CD4-positive, alpha-beta T cell treated with Interleukin-10 for 1 hour (primary cell): Measurements from ENCODE around the gene TBC1D5.

Experiments
- DNase-seq: peaks from one replicate; pipeline ENCODE4 v3.0.0-alpha.2; 2020

The TBC1D5 gene

DNA sequence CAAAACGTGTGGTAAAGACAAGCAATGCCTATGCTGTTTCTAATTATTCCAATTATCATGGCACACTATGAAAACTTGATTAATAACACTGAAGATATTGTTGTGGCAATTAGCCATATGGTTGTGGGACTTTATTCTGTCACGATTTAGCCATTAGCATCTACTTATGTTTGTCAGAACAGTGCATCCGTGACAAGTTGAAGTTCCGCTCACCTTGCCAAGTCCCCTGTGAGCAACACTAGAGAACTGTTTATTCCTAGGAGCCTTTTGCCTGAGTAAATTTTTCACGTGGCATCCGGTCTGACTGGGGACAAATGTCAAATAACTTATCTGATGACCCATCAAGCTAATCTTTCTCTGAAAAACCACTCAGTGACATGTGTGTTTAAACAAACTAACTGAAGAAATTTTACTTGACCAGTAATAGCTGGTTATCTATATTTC is 403.3 kb downstream of the TBC1D5 start:
- DNase-seq, result no peak

DNA sequence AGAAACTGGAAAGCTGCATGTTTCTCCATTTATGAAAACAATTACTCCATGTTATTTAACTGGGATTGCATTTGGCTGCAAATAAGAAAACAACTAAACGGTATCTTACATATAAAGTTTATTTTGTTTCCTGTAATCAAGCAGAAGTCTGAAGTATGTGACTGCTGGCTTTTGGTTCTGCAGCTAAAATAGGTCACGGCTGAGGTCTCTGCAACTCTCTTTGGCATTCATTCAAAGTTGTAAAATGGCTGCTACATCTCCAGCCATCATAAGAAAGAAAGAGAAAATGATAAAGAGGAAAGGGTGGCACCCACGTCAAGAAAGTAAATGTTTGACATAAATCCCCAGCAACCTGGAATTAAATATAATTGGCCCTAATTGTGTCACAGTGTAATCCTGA is 406.1 kb downstream of the TBC1D5 start:
- DNase-seq, result no peak

DNA sequence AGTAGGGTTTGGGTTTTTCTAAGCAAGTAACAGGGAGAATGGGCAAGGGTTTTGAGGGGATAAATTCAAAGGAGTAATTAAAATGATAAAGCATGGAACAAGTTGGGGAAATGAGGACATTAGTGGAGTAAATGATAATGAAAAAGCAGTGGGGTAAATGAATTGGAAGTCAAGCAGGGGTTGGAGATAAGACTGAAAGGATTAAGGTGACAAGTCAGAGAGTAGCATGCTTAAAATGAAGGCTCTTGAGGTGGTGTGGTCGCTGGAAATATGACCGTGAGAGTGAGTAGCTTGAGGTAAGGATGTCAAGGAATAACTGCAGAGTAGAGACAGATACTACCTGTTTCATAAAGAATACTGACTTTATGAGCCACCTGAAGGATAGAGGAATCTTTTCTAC is 408.5 kb downstream of the TBC1D5 start:
- DNase-seq, result no peak

DNA sequence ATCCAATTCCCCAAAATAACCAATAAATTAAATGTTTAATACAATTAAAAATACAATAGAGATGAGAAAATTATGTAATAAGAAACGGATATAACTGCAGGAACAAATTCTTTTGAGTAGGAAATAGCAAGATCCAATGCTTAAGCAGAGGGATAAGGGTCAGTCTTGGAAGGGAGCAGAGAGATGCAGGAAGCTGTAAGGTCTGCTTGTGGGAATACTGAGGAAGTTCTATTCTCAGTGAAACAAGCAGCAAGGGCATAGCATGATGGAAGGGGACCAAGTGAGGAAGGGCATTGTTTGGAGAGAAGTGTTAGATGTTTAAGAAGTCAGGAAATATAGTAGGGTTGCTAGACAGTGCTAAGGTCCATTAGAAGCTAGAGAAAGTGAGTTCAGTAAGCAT is 409.0 kb downstream of the TBC1D5 start:
- DNase-seq, result no peak

DNA sequence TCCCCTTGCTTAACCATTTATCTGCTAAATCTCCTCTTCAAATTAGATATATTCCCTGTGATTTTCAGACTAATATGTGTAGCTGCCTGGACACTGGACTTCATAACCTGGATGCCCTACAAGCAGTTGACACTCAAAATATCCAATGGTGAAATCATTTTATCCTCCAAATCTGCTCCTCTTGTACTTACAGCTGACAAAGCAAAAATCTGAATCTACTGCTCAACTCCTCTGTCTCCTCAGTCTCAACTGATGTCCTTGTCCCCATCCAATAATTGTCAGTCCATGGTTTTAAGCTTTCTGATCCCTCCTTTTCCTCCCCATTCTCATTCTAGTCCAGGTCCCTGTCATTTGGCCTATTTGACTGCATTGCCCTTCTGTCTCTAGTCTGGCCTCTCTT is 411.8 kb downstream of the TBC1D5 start:
- DNase-seq, result no peak

DNA sequence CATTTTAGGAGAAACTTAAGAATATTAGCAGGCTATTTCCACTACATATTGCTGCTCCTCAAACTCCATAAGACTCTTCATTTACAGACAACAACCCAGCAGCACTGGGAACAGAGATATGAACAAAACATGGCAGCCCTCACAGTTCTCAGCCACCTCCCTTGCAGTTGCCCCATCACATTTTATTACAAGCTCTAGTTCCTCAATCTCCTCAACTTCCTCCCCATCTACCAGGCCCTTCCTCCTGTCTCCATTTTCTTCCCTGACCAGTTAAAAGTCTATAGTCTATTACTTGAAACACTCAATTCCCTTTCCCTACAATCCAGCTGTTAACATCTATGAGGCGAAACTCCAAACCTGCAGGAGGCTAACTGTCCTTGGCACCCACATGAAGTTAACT is 412.5 kb downstream of the TBC1D5 start:
- no peak for DNase-seq

DNA sequence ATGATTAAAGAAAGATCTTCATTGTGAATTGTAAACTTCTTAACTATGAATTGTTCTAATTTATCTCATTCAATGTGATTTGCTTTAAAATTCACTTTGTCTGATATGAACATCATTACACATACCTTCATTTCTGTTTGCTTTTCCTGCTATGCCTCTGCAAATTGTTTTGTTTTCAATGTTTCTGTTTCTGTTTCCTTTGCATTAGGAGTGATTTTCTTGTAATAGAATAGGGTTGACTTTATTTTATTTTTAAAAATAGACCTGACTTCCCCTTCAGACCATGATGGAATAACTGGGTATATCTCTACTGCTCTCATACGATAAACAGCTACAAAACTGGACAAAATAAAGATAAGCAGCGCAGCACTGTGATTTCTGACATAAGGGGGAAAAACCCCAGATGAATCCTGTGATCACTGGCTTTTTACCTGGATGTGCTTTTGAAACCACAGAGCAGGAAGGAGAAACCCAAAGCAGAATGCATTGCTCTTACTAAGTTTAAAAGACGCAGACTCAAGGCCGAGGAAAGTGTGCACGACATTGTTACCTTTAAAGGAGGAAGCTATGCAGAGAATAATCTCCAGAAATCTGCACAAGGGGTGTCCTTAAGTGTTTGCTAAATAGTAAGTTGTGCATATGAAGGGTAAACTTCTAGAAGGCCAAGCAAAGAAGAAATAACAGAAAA is 420.2 kb downstream of the TBC1D5 start:
- DNase-seq, result peak; percentile 2

DNA sequence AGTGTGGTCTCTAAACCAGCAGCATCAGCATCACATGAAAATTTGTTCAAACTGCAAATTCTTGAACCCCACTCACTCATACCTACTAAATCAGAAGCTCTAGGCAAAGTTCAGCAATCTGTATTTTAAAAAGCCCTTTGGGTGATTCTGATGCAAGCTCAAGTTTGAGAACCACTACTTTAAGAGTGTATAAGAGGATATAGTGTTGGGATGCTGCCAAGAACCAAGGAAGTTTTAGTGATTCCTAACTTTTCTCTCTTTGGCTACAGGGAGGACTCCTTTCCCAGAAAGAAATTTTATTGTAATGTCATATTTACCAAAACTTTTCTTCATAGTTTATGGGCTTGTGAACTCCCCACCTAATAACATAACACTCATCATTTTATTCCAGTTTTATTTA is 422.2 kb downstream of the TBC1D5 start:
- DNase-seq, result no peak

DNA sequence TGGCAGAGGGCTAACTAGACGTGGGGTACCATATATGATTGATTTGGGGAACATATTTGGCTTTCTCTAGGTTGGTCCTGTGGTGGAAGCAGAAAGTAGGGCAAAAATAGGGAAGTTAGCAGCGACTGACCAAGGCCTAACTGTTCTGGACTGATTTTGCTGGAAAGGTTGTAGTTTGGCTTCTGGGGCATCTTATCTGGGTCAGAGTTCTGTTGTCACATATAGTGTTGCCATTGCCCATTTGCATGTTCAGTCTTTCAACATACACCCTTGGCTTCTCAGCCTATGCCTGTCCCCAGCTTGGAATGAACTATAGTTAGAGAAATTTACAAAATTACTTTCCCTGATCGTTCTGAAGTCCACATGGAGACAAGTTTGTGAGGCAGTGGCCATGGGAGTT is 426.5 kb downstream of the TBC1D5 start:
- no peak for DNase-seq

DNA sequence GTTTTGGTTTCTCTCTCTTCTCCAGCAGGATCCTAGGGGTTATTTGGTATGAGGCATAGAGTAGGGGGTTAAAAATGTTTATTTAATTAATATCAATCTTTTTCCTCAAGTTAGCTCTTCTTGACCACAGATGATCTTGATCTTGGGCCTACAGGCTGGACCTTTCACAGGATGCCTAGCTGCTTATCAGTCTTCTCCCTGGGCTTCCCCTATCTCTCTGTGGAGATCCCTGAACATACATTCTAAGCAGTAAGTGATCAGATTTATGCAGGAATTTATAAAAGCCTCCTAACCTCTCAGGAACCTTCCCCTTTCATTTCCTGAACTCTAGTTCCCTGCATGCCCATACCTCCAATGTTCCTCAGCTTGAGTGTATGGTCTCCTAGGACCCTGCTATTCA is 428.3 kb downstream of the TBC1D5 start:
- DNase-seq, result no peak

DNA sequence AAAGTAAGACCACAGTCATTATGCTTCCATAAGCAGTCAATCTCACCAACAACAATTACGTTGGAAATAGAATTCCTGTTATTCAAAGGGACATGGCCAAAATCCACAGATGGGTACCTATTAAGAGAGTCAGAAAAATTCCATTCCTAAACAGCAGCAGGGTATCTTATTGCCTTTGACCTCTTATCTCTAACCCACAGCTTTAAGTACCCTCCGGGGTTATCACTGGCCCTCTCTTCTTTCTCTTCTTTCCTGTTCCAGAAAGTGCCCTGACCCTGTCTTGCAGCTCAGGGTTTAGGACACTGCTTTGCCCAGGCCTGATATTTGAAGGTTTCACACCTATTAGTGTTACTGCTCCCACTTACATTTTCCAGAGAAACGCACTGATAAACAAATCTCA is 428.7 kb downstream of the TBC1D5 start:
- no peak for DNase-seq

DNA sequence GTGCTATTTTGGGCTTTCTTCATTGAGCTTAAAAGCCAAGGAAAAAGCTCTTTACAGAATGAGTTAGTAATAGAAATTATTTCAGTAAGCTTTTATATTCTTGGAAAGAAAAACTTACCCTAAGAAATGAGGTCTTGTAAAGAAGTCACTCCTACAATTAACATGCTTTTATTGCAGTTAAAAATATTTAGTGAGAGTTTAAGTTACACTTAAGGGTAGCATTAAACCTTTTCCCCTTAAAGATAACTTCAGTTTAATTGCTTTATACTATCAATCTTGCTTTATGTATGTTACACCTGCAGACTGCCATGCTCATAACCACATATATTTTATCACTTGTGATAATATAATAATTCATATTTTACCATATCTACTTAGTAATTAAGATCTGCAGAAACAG is 431.4 kb downstream of the TBC1D5 start:
- DNase-seq, result no peak

DNA sequence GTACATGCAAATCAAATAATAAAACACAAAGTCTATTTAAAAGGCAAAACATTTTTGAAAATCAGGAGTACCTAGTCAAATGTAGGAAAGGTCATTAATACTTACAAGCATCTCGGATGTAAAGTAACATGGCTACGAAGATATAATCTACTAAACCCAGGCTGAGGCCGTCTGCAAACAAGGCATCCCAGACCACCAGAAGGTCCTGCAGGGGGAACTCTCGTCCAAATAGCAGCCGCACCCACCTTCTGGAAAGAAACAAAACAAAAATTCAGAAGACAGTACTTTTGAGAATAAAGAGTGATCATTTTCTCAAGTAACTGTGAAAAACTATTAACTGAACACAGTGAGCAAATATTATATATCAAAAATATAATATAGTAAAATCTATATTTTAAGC is 434.5 kb downstream of the TBC1D5 start:
- DNase-seq, result no peak

DNA sequence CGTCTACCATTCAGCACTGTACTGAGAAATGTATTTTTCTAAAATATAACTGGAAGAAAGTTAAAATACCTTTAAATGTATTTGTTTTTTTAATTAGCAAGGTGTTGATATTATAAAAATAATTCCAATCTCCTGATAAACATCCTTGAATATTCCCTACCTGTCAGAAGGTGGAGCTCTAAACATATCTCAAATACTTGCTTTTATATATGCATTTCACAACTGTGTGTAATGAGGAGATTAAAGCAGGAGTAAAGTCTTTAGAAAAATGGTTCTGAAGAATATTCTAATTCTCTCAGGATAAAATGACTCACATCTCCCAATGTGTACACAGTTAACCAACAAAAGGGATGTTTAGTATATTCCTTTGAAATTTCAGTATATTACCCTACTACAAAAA is 434.9 kb downstream of the TBC1D5 start:
- DNase-seq, result no peak

DNA sequence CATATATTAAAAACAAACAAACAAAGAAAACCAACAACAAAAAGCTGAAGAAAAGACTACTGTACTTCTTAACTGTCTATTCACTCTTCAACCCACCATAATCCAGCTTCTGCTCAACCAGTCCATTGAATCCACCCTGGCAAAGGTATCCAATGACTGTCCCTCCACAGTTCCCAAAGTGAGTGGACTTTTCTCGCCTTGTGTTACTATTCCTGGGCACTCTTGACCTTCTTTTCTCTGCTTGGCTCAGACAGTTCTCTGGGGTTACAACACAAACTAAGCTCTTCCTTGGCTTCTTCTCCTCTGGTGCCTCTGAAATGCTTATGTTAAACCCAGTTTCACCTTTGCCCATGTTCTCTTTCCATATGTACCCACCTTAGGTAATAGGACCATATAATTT is 437.5 kb downstream of the TBC1D5 start:
- DNase-seq, result no peak

DNA sequence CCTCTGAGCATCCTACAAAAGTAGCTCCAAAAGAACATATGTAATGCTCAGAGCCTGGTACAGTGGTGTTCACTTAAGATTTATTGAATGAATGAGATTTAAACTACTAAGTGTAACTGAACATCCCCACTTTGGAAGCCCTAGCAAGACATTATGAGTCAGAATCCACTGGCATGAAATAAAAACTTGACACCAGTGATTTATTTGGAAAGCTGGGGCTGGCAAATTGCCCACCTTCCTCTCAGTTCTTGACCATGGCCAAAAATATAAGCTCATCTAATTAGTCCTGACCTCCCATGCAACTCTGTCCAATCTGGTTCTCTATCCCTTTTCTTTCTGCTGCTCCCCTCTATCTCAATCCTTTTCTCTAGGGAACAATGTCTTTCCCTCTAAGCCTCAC is 439.7 kb downstream of the TBC1D5 start:
- DNase-seq, result no peak

DNA sequence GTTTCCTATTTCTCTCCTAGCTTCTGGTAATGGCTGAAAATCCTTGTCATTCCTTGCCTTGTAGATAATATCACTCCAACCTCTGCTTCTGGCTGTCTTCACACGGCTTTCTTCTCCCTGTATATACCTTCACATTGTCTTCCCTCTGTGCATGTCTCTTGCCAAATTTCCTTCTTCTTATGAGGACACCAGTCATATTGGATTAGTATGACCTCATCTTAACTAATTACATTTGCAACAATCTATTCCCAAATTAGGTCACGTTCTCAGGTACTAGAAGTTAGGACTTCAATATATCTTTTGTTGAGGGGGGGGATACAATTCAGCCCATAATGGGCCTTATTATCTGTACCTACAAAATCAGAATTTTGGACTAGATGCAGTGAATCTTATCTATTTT is 440.3 kb downstream of the TBC1D5 start:
- no peak for DNase-seq

DNA sequence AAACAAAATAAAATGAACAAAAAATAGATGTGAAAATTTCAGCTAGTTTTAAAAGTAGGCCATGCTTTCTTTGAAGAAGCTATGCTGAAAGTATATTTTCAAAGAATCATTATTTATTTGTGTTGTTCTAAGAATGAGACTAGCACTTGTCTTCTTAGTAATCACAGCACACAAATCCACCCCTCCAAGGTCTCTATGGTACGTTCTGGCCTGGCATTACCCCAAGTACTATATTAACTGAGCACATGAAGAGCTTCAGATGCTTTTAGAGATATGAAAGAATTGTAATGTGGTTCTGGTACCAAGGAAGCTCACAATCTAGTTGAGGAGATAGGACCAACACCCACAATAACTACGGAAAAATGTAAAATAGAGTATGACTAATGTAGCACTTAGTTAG is 441.2 kb downstream of the TBC1D5 start:
- no peak for DNase-seq

DNA sequence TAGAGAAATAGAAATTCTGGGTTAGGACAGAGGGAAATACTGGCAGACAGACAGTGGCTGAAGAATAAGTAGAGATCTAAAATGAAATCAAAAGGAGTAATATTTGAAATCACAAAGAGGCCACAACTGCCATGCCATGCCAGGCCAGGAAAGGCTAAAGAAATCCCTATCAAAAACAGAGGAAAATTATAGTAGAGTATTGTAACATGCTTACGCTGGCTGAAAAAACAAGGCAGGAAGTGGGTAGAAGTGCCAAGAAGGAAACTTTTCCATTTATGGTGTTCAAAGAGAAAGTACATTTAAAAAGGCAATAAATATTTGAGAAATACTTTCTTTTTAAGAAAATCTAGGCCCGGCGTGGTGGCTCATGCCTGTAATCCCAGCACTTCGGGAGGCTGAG is 442.0 kb downstream of the TBC1D5 start:
- peak; percentile 20 for DNase-seq

DNA sequence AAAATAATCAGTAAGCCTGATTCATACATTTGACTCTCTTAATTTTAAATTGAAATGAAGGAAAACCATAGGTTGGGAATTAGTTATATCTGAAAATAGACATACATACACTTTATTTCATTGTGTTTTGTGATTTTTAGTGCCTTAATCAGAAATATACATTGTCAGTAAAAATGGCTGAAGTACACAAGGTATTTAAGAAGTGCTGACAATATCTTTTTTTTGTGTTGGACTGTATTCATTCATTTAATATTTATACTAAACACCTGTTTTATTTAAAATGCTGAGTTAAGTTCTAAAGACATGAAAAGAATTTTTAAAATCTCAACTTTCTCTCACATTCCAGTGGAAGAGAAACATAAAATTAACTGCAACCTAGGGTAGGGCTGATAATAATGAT is 444.4 kb downstream of the TBC1D5 start:
- no peak for DNase-seq

DNA sequence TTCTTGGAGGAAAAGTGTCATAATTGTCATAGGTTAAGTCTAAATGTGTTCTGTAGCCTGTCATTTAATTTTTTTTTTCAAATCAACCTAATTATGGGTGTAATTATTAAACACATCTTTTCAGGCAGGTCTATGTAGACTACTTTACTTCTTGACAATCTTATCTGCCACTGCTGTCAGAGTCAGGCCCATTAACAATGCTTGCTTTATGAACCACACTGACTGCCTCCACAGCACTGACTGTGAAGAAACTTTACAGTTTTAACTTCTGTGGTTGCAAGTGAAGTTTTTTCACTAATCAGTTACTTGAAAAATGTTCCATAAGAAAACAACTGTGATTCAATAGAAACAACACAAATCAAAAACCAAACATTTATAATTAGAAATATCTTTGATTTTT is 449.9 kb downstream of the TBC1D5 start:
- DNase-seq, result no peak

DNA sequence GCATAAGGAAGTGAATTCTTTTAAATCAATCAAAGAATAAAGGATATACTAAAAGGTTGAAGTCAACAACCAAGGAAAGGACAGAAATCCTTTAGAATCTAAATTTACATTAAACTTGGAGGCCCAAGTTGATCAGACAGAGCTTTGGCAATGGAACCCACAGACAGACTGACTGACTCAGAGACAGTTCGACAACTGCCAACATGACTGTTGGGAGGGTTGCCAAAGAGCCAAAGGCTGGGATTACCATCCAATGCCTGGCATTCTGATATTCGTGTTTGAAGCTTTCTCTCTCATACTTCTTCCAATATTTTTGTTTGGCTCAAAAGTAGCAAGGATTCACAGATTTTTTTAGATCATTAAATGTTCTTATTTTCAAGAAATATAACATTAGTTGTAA is 451.5 kb downstream of the TBC1D5 start:
- DNase-seq, result no peak

DNA sequence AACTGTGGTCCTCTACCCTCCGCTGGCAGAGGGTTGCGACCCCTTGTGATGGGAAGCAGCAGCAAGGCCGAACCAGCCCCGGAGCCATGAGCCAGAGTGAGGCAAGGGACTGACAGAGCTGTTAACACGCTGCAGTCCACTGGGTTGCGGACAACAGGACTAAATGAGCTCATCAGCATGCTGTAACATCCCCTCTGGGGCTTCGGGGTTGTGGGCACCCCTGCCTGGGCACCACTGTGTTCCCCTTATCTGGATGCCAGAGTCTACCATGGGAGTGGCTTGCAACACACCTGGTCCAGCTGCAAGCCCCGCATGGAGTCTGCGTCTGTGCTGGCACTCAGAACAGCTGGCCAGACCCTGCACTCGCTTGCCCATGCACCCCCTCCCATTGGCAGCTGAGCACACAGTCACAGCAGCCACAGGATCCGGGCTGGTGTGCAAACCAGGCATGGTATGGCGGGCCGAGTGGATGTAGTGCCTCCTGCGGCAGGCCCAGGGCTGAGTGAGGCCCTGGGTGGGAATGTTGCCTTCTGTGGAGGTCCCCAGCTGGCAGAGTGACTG is 453.5 kb downstream of the TBC1D5 start:
- DNase-seq, result no peak

DNA sequence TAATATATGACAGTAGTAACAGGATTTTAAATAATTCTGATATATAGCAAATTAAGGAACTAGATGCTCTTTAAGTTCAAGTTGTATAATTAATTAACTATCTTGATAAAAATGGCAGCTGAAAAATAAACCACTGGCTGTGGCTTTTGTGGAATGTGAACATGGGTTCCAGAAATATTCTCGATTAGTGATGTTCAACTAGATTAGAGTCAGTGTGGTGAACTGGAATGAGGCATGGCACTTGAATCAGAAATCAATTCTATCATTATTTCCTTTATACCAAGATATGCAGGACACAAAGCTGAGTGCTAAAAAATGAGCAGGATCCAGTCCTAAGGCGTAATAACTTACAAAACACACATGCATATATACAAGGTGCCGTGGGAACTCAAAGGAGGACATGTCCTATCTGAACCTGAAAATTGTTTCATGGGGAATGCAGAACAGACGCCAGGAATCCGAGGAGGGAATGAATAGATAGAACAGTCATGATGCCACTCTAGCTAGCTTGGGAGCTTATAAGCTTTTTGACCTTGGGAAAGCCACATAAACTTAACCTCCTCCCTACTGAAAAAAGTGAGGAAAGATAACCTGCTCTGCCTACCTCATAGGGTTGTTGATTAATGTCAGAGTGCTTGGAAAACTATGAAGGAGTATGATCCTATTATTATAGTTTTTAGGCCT is 455.3 kb downstream of the TBC1D5 start:
- no peak for DNase-seq

DNA sequence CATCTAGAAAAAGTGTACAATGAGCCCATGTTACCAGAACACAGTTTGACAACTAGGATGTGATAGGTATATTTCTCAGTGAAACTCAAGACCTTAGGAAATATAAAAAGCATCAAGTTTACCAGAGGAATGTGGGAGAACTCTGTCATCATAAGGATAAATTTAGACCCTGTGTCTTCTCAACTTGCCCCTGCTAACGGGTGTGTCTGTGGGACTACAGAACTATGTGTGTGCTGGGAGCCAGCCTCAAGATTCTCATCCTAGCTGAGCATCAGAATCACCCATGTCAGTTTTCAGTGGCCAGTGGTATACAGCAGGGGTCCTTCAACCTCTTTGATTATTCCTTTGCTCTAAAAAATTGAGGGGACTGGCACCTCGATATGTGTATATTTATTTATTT is 464.4 kb downstream of the TBC1D5 start:
- DNase-seq, result no peak
